ENCODE measurements around the gene THAP9.
"Not testable (repeated sequence)": the region's sequence is repeated elsewhere in the genome, so short reads cannot be mapped to it uniquely, and the experiment has no call there.

THAP9 gene, protein sequence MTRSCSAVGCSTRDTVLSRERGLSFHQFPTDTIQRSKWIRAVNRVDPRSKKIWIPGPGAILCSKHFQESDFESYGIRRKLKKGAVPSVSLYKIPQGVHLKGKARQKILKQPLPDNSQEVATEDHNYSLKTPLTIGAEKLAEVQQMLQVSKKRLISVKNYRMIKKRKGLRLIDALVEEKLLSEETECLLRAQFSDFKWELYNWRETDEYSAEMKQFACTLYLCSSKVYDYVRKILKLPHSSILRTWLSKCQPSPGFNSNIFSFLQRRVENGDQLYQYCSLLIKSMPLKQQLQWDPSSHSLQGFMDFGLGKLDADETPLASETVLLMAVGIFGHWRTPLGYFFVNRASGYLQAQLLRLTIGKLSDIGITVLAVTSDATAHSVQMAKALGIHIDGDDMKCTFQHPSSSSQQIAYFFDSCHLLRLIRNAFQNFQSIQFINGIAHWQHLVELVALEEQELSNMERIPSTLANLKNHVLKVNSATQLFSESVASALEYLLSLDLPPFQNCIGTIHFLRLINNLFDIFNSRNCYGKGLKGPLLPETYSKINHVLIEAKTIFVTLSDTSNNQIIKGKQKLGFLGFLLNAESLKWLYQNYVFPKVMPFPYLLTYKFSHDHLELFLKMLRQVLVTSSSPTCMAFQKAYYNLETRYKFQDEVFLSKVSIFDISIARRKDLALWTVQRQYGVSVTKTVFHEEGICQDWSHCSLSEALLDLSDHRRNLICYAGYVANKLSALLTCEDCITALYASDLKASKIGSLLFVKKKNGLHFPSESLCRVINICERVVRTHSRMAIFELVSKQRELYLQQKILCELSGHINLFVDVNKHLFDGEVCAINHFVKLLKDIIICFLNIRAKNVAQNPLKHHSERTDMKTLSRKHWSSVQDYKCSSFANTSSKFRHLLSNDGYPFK

DNA sequence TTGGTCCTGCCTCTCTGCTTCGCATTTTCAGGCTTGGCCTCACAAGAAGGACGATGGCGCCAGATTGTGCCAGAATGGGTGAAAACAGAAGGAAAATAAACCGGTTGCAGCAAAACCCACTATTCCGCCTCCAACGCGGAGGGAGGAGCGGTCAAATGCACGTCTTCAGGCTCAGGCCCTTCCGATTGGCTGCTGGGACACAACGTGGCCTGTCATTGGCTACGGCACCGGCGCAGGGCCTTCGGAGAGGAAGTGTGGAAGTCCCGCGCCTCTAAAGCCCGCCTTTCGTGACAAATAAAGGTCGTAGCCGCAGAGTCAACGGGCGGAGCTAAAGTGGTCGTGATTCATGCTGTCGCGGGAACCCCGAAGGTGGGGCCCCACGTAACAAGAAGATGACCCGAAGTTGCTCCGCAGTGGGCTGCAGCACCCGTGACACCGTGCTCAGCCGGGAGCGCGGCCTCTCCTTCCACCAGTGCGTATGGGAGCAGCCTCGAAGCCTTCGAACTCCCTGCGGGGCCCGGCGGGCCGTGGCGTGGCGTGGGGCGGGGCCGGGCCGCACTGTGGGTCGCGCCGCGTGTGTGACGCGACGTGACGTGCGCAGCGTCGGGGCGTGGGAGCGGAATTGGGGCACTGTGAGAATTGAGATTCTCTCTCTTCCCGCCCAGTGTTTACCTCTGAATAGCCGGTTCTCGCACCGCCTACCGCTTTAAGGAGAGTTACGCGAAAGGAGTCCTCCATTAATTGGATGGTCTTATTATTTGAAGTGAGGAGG is at the start of gene THAP9:
TSS of gene THAP9 (plus strand) at position 325 of the 772 bp plus-strand sequence. CDS start at position 393, 68 bp downstream.
- peak; percentile 96 to 97 for DNase-seq (ENCODE audit: low read depth in 2 of 2, low spot score in 1 of 2)

DNA sequence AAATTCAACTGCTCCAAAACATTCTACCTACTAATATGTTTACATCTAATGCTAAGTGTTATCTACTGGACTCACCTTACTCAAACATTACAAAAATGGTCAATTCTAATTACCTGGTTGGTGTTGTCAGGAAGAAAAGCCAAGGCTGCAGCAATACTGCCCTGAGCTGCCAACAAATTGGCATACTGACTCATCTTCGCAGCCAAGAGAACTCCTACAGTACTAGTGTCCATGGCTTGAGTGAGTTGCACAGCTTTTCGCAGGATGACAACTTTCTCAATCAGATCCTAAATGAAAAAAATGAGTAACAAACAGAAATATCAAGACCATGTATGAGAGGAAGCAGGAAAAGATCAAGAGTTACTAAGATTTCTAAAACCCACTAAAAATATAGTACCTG is 49.2 kb upstream of the THAP9 start:
- no peak for DNase-seq (ENCODE audit: low read depth in 2 of 2, low spot score in 1 of 2)

DNA sequence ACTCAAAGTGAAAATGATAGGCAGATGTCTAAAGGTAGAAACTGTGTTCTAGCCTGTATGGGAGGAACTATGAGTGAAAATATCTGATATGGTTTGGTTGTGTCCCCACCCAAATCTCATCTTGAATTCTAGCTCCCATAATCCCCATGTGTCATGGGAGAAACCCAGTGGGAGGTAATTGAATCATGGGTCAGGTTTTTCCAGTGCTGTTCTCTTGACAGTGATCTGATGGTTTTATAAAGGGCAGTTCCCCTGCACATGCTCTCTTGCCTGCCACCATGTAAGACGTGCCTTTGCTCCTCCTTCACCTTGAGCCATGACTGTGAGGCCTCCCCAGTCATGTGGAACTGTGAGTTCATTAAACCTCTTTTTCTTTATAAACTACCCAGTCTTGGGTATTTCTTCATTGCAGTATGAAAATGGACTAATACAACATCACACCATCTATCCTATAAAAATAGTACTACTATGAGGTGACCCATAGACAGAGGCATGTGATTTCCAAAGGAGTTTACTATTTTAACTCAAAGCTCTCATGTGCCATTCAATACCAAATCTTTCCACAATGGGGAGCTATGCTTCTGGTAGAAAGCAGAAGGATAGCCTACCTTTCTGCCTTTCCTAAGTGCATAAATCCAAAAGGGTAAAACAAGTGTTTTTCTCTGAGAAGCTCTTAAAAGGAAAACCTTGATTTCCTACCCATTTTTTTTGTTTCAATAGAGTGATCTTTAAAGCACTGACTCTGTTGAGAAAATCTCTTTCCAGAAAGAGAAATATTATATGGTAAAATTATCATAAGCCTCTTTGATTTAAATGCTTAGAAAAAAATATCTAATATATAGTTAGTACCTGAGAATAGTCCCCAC is 48.4 kb upstream of the THAP9 start:
- no peak for DNase-seq (ENCODE audit: low read depth in 2 of 2, low spot score in 1 of 2)

DNA sequence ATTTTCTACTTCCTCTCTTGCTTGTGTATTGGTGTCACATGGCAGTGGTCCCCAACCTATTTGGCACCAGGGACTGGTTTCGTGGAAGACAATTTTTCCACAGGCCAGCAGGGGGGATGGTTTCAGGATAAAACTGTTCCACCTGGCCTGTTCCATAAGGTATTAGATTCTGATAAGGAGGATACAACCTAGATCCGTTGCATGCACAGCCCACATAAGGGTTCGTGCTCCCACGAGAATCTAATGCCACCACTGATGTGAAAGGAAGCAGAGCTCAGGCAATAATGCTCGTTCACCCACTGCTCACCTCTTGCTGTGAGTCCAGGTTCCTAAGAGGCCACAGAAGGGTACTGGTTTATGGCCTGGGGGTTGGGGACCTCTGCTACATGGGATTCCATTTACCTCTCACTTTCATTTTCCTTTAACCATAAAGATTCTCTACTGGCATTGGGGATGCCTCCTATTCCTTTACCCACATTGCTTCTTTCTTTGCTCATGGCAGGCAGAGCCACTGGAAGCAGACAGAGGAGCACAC is 47.7 kb upstream of the THAP9 start:
- no peak for DNase-seq (ENCODE audit: low read depth in 2 of 2, low spot score in 1 of 2)

DNA sequence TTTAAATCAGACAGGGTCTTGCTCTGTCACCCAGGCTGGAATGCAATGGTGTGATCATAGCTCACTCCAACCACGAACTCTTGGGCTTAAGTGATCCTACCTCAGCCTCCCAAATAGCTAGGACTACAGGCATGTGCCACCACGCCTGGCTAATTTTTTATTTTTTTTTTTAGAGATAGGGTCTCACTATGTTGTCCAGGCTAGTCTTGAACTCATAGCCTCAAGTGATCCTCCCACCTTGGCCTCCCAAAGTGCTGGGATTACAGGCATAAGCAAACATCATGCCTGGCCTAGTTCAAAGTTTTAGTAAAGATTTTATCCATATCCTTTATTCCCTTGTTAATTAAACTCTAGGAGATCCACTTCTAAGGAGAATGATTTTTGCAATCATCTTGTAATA is 40.0 kb upstream of the THAP9 start:
- not testable (repeated sequence) for DNase-seq (ENCODE audit: low read depth in 2 of 2, low spot score in 1 of 2)

DNA sequence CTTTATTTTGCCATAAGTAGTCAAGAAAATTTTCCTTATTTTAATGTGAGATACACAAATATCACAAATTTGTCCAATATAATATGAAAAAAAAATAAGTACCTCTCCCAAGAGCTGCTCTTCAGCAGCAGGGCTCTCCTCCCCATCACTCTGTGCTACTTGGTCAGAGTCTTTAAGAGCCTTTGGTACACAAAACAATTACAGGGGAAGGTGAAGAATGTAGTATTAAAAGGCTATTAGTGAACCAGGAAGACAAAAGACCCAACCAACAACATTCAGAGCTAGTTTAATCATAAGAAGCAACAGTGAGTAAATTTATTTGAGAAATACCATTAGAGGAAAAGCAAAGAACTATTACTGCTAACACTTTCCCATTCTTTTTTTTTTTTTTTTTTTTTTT is 39.0 kb upstream of the THAP9 start:
- DNase-seq (ENCODE audit: low read depth in 2 of 2, low spot score in 1 of 2) = no peak

DNA sequence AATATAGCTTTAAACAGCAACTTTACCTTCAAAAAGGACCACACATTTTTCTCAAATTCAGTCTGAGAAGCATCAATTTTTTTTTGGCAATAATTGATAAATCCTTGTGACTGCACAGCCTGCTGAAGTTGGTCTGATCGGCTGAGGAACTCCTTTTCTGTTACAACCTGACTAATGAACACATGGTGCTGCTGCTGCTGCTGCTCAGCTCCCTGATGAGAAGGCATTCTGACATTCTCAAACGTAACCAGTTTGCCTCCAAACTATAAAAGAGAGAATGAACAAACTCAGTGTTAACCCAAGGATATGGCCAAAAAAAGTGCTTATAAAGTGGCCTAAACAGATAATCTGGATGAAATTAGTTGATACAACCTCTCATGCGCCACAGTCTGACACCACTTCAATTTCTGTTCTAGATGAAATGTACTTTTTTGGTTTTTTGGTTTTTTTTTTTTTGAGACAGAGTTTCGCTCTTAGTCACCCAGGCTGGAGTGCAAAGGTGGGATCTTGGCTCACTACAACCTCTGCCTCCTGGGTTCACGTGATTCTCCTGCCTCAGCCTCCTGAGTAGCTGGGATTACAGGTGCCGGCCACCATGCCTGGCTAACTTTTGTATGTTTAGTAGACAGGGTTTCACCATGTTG is 36.1 kb upstream of the THAP9 start:
- DNase-seq (ENCODE audit: low read depth in 2 of 2, low spot score in 1 of 2) = no peak

DNA sequence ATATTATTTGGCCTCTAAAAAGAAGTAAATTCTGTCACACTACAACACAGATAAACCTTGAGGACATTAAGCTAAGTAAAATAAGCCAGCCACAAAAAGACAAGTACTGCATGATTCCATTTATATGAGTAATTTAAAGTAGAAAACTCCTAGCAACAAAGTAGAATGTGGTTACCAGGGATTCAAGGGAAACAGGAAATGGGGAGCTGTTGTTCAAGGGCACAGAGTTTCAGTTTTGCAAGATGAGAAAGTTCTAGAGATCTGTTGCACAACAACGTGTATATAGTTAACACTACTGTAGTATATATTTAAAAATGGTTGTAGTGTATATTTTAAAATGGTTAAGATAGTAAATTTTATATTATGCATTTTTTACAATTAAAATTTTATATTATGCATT is 34.9 kb upstream of the THAP9 start:
- no peak for DNase-seq (ENCODE audit: low read depth in 2 of 2, low spot score in 1 of 2)

DNA sequence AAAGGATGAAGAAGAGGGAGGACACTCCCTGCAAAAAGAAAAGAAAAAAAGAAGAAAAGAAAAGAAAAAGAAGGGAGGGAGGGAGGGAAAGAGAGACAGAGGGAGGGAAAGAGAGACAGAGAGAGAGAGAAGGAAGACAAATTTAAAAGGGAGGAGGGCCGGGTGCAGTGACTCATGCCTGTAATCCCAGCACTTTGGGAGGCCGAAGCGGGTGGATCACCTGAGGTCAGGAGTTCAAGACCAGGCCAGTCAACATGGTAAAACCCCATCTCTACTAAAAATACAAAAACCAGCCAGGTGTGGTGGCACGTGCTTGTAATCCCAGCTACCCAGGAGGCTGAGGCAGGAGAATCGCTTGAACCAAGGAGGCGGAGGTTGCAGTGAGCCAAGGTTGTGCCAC is 34.5 kb upstream of the THAP9 start:
- not testable (repeated sequence) for DNase-seq (ENCODE audit: low read depth in 2 of 2, low spot score in 1 of 2)

DNA sequence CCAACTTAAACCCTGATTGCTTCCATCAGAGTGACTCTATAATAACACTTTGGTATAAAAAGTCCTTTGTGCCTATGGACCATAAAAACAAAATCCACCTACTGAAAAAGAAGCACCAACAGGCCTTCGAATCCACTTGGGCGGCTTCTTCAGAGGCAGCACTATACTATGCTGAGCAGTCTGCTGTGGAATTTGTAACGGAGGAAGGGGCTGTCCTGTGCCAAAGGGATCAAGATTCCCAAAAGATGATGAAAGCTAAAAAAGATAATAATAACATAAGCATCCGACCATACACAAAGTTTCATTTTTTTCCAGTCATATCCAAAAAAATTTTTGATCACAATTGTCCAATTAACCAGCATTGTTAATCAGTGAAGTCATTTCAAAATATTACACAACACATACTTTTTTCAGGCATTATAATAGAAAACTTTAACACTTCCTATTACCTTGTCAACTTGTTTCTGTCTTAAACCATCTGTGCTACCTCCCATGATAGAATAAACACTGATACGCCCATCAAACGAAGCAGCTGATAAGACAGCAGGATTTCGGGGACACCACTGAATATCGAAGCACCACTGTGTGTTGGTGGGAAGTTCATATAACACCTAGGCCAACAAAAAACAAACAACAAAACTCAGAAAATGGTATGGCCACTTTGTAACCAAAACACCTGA is 33.7 kb upstream of the THAP9 start:
- no peak for DNase-seq (ENCODE audit: low read depth in 2 of 2, low spot score in 1 of 2)

DNA sequence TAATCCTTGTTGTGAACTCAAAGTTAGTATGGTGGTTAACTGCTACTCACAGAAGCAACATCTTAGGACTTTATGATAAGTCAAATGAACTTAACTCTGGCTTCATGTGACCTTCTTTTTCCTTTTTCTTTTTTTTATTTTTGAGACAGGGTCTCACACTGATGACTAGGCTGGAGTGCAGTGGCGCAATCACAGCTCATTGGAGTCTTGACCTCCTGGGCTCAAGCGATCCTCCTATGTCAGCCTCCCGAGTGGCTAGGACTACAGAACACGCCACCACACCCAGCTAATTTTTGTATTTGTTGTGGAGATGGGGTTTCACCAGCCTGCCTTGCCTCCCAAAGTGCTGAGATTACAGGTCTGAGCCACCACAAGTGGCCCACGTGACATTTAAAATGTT is 32.0 kb upstream of the THAP9 start:
- DNase-seq (ENCODE audit: low read depth in 2 of 2, low spot score in 1 of 2) = no peak

DNA sequence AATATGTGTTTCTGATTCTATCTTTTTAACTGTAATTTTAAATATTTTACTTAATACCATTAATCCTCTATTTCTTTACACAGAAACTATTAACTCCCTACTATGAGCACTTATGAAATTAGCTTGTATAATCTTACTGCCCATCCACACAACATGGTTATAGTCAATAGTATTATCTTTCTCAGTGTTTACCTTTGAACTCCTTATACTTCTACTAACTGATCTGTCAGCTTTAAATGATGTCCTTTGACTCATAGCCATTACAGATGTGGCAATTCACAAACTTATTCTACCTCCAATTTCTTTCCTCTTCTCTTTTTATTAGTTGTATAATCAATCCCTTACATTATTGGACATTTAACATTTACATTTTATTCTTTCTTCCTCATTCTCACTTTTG is 15.1 kb upstream of the THAP9 start:
- DNase-seq (ENCODE audit: low read depth in 2 of 2, low spot score in 1 of 2) = no peak

DNA sequence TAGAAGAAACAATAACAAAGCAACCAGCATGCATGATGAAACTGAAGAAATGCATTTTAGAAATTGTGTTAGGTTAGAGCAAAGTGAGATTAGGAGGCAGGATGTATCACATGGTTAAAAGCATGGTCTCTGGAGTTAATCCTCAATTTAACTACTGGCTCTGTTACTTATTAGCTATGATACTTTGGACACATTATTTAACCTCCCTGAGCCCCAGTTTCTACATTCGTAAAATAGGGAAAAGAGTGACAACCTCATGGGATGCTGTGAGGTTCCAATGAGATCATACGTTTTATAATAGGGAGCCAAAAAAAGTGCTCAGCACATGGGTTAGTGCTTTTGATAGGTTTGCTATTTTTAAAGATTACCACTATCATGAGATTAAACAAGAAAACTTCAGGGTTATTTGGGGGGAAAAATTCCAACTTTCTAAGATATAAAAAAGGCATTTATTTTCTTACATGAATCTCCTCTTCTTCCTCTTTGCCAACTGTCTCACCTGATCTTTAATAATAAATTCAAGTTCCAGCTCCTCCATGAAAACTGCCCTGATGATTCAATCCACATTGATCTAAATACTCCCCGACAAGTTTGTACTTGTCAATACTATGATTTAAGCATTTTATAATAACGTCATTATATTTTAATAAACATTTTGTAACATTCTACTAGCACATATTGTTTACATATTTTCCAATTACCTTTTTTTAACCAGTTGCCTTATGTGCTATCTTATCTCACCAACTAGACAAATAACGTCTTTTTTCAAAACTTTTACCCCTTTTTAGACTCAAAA is 14.2 kb upstream of the THAP9 start:
- DNase-seq (ENCODE audit: low read depth in 2 of 2, low spot score in 1 of 2) = no peak

DNA sequence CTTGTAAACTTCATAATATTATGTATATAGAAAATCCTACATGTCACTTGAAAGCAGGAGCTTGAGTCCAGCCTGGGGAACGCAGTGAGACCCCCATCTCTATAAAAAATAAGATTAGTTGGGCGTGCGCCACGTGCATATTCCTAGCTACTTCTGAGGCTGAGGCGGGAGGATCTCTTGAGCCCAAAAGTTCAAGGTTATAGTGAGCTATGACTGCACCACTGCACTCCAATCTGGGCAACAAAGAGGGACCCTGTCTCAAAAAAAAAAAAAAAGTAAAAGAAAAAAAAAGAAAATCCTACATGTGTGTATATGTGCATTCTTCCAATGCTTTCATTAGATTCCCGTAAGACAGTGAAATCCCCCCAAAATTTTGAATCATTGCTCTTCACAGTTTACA is 11.2 kb upstream of the THAP9 start:
- DNase-seq (ENCODE audit: low read depth in 2 of 2, low spot score in 1 of 2) = no peak

DNA sequence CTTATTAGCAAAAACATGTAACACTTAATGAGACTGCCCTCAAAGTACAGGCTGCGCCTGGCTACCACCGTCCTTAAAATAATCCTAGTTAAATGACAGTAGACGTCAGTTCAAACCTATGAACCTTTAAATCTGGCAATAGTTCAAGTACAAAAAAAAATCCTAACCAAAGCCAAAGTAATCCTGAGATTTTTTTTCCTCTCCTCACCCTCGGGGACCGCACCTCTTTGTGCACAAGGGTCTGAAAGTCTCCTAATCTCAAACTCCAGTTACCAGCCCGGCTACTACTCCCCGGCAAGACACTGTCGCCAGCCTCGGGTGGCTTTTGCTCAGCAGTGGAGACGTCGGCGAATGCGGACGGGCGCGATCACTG is 10.0 kb upstream of the THAP9 start:
- DNase-seq (ENCODE audit: low read depth in 2 of 2, low spot score in 1 of 2) = peak in 1 of 2 donors; percentile 17

DNA sequence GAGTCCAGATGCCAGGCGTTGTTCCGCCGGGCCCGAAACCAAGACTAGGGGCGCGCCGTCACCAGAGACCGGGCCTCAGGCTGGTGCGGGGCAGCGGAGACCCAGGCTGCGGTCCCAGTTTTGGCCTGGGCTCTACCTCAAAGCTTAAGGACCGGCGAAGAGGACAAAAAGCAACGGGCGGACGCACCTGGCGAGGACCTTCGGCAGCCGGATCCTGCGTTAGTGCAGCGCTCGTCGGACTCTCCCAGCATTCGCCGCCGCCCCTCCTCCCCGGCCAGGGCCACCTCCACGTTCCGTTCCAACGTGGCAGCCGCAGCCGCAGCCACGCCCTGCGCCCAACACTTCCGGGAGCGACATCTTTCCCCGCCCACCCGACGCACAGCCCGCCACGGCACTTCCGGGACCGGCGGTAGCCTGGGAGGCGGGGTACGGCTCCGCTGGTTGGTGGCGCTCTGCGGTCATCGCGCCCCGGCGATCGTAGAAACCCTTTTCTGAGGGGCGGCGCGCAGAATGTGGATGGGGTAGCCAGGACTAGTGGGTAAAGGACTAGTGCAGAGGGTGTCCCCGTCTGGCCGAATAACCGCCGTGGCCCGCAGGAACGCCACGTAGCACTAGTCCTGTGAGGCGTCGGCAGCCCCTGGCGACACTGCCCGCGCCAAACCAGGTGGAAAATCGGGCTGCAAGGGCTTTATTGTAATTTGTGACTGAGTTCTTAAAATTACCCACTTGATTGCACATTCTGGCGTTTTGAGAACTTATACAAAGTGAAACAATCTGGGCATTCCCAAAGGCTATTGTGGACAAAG is 9.4 kb upstream of the THAP9 start, which contains the start of gene SEC31A:
TSS of gene SEC31A (minus strand) at position 253 of the 806 bp plus-strand sequence. CDS start 9,217 bp downstream, outside the sequence.
- DNase-seq (ENCODE audit: low read depth in 2 of 2, low spot score in 1 of 2) = peak; percentile 90 to 94

DNA sequence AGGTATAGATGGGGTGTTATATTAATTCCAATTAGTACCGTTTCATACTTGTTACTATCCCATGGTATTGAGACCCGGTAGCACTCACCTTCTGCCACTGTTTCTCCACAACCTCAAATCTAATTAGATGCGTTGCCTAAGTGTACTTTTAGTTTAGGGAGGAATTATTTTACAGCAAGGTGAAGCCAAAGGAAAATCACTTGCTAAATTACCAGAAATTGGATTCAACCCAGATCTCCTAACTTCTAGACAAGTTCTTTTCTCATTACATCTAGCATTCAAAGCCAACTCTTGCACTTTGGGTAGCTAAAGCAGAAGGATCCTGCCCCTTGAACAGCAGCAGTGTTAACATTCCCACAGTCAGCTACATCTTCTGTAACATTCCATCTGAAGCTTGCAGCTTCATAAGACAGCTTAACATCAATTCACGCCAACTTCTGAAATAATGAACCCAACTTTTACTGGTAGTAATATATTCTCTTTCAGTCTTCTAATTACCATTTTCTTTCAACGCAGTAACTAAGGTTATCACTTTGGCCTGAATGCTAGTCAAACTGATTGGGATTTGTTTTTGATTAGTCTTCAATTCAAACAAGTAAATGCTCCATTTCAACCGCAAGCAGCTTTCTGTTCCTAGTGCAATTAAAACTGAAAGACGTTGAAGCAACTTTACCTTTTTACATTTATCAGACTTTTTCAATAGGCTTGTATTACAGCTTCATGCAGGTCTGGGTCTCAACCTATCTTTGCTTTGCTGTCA is 8.6 kb upstream of the THAP9 start:
- DNase-seq (ENCODE audit: low read depth in 2 of 2, low spot score in 1 of 2) = no peak

Data from stimulated activated CD8-positive, alpha-beta memory T cell treated with anti-CD3 and anti-CD28 coated beads, Interleukin-4, amount 100 ng/mL, for 4 hours (primary cell).